A673 (cell line): Measurements from ENCODE around the gene STAM. TPM values are rescaled to one million over a fixed set of nuclear protein-coding genes. Genes with fewer than 3 reads are reported as not detected.

Experiments
- BruUV-seq: library from RNA; stranded (reverse); fragments of 400-500 nt; replicated peaks from 2 replicates; lab custom pipeline; 2021; lab: Mats Ljungman, UMichigan
- CTCF ChIA-PET: fragments of 300-600 bp; sonication (Branson Sonifier 250); formaldehyde crosslinking; loops from one replicate; lab custom pipeline; 2022; ENCODE audit warnings: antibody characterized with exemption; lab: Charles Lee
- POLR2A ChIA-PET: fragments of 300-600 bp; sonication (Branson Sonifier 250); formaldehyde crosslinking; loops from one replicate; lab custom pipeline; 2022; ENCODE audit warnings: antibody characterized with exemption; ENCODE audit not compliant: low non-redundant PET; lab: Charles Lee
- DNase-seq: peaks from one replicate; pipeline ENCODE4 v3.0.0-alpha.2; 2015; ENCODE audit warnings: low spot score
- H3K27ac ChIP-seq: fragments of 200-600 bp; sonication (generic); 2 replicates; pipeline ENCODE4 v1.5.1; 2016; ENCODE audit warnings: mixed run types, low read depth, mild to moderate bottlenecking, mixed read lengths, antibody characterized with exemption, low read length; ENCODE audit not compliant: poor library complexity, severe bottlenecking
- H3K27me3 ChIP-seq: fragments of 200-600 bp; sonication (generic); replicated peaks from 2 replicates; pipeline ENCODE4 v1.6.1; 2017; ENCODE audit warnings: mixed run types, low read depth, mild to moderate bottlenecking, mixed read lengths, antibody characterized with exemption, low read length; ENCODE audit not compliant: insufficient read depth, poor library complexity
- H3K36me3 ChIP-seq: fragments of 200-600 bp; sonication (generic); 2 replicates; pipeline ENCODE4 v1.6.1; 2016; ENCODE audit warnings: mixed run types, mild to moderate bottlenecking, mixed read lengths, antibody characterized with exemption, low read length; ENCODE audit not compliant: insufficient read depth, poor library complexity, severe bottlenecking
- H3K4me1 ChIP-seq: fragments of 200-600 bp; sonication (generic); 2 replicates; pipeline ENCODE4 v1.6.1; 2017; ENCODE audit warnings: mixed run types, mild to moderate bottlenecking, mixed read lengths, antibody characterized with exemption, low read length; ENCODE audit not compliant: insufficient read depth, poor library complexity, severe bottlenecking
- H3K4me3 ChIP-seq: fragments of 200-600 bp; sonication (generic); 2 replicates; pipeline ENCODE4 v1.5.1; 2016; ENCODE audit warnings: low read depth, mixed run types, mild to moderate bottlenecking, mixed read lengths, low read length; ENCODE audit not compliant: poor library complexity, severe bottlenecking
- H3K9me3 ChIP-seq: fragments of 200-600 bp; sonication (generic); 2 replicates; pipeline ENCODE4 v1.6.1; 2016; ENCODE audit warnings: mixed run types, low read depth, mild to moderate bottlenecking, mixed read lengths, antibody characterized with exemption, low read length; ENCODE audit not compliant: poor library complexity, severe bottlenecking
- EZH2 ChIP-seq: fragments of 200-600 bp; sonication (generic); IDR thresholded peaks from 2 replicates; pipeline ENCODE4 v1.6.1; 2017; ENCODE audit warnings: borderline replicate concordance, low read depth, mild to moderate bottlenecking, mixed read lengths, antibody characterized with exemption, low read length; ENCODE audit not compliant: poor library complexity, severe bottlenecking
- intact Hi-C: fragments of 100-400 bp; cut with micrococcal nuclease; formaldehyde crosslinking; loops from one replicate; pipeline ENCODE4 v1.10.0; 2022; ENCODE audit not compliant: unreplicated experiment
- total RNA-seq: library from RNA; stranded (reverse); gene quantifications from 2 replicates; pipeline ENCODE4 v1.2.3, GENCODE V29; 2021
- TF ChIP-seq, protein P1 (sequence below): fragments of 300-800, 200-600 bp; sonication (generic); conservative IDR thresholded peaks from 2 replicates; pipeline ENCODE4 v1.5.1; 2017; ENCODE audit warnings: low read depth, mild to moderate bottlenecking, antibody characterized with exemption, low read length, moderate library complexity, mixed read lengths

The STAM gene
- total RNA-seq, 1 experiment from 2014 or later: 37.4 TPM

DNA sequence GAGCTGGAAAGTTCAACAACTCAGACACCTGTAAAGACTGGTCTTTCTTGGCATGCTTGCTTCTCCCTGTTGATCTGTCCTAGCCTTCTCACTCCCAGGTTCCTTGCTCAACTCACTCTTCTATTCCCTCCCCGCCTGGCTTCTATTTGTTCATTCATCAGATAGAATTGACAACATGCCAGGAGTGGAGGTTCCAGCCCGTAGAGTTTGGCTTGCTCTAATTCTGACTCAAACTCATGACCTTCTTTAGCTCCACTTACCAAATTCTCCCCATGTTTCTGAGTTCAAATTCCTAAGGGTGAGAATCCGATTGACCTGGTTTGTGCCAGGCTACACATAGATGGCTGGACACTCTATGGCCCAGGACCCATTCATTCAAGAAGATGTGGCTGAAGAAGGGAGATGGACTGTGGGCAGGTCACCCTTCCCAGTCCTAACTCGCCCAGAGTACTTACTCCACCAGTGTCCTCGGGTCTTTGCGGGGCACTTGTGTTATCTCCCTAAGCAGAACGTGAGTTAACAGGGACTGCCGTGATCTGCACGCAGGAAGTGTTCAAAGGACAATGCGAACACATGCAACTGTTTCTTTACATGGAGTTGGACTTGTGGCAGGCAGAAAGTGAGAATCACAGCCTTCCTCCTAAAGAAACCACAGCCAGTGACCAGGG is 104.1 kb downstream of the STAM start:
- intact Hi-C loops: loop anchor here (10.0 kb wide), 1 partner anchor 923 kb away; no protein-coding TSS in a partner anchor
- POLR2A ChIA-PET: no interaction called here
- TF ChIP-seq EZH2: no peak
- TF ChIP-seq, protein P1, sequence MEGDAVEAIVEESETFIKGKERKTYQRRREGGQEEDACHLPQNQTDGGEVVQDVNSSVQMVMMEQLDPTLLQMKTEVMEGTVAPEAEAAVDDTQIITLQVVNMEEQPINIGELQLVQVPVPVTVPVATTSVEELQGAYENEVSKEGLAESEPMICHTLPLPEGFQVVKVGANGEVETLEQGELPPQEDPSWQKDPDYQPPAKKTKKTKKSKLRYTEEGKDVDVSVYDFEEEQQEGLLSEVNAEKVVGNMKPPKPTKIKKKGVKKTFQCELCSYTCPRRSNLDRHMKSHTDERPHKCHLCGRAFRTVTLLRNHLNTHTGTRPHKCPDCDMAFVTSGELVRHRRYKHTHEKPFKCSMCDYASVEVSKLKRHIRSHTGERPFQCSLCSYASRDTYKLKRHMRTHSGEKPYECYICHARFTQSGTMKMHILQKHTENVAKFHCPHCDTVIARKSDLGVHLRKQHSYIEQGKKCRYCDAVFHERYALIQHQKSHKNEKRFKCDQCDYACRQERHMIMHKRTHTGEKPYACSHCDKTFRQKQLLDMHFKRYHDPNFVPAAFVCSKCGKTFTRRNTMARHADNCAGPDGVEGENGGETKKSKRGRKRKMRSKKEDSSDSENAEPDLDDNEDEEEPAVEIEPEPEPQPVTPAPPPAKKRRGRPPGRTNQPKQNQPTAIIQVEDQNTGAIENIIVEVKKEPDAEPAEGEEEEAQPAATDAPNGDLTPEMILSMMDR: no peak

GRCh38 chr10:17749890-17750289 is 105.9 kb downstream of the STAM start:
- TF ChIP-seq EZH2: no peak
- TF ChIP-seq, protein P1: no peak
- no peaks in the 10 kb centered on the region for H3K4me1 ChIP-seq
- intact Hi-C loops: loop anchor here (10.0 kb wide), 1 partner anchor 925 kb away; no protein-coding TSS in a partner anchor
- DNase-seq: no peak
- ChIA-PET POLR2A (no interaction called here), CTCF (no interaction called here)
- no TSS peak for BruUV-seq
- H3K27me3 ChIP-seq: no peaks in the 10 kb centered on the region
- no peak overlapping the region for H3K27ac ChIP-seq
- no peaks in the 10 kb centered on the region for H3K36me3 ChIP-seq
- H3K4me3 ChIP-seq: no peak overlapping the region
- no peaks in the 10 kb centered on the region for H3K9me3 ChIP-seq

More for the DNA sequence above, 104.1 kb downstream of the STAM start:
- Histone ChIP-seq H3K4me3 (no peak overlapping the region), H3K36me3 (no peaks in the 10 kb centered on the region), H3K27me3 (no peaks in the 10 kb centered on the region), H3K4me1 (peaks cover 3% of the 10 kb centered on the region), H3K9me3 (no peaks in the 10 kb centered on the region), H3K27ac (no peak overlapping the region)
- CTCF ChIA-PET: no interaction called here
- no TSS peak for BruUV-seq
- DNase-seq: no peak

GRCh38 chr10:17751781-17752445 is 108.0 kb downstream of the STAM start, which contains the start of gene TMEM236:
Gene TMEM236 (plus strand): TSS chr10:17752201. CDS start chr10:17752296, 95 bp downstream.
- Histone ChIP-seq H3K9me3 (no peaks in the 10 kb centered on the region), H3K27ac (no peak within 1 kb of the TSS), H3K4me1 (no peaks in the 10 kb centered on the region), H3K4me3 (no peak within 1 kb of the TSS), H3K36me3 (no peaks in the 10 kb centered on the region), H3K27me3 (no peaks in the 10 kb centered on the region)
- no peak for DNase-seq
- ChIA-PET POLR2A (no interaction called here), CTCF (interaction anchor here (0.6 kb wide), 1 partner anchor 8 kb away, joined by 8 read pairs; no protein-coding TSS in a partner anchor)
- BruUV-seq: no TSS peak
- intact Hi-C loops: no loop called here
- TF ChIP-seq EZH2: no peak
